Tongue (tissue), 2 donors: ENCODE measurements around the gene SLC35F3. TPM values are rescaled to one million over a fixed set of nuclear protein-coding genes. Genes with fewer than 3 reads are reported as not detected.
A peak's percentile ranks its signal among the peaks of the same experiment; 100 is the strongest.

ENCODE experiments used
- DNase-seq: peaks from one replicate; pipeline ENCODE4 v3.0.0-alpha.2; 2015
- total RNA-seq: library from RNA; depleted of rRNA; stranded (reverse); fragments of >200 nt; gene quantifications from one replicate; pipeline ENCODE4 v1.2.3, GENCODE V29; 2014

SLC35F3 gene
- total RNA-seq, 1 donor from 2014 or later, result 0.72 TPM

GRCh38 chr1:234322097-234322496 lies 417.6 kb downstream of the SLC35F3 start:
- DNase-seq, result no peak

- DNase-seq, result no peak
Measured at GRCh38 chr1:234322979-234323378, 418.5 kb downstream of the SLC35F3 start.

- DNase-seq, result peak; percentile 78
Measured at GRCh38 chr1:234324821-234325220, 420.3 kb downstream of the SLC35F3 start.

GRCh38 chr1:234325878-234326496 lies 421.5 kb downstream of the SLC35F3 start:
- no peak for DNase-seq

- peak; percentile 74 for DNase-seq
Measured at GRCh38 chr1:234326497-234327366, 422.3 kb downstream of the SLC35F3 start.

GRCh38 chr1:234327577-234328164 lies 423.2 kb downstream of the SLC35F3 start:
- DNase-seq, result no peak

- no peak for DNase-seq
Measured at GRCh38 chr1:234330843-234331215, 426.4 kb downstream of the SLC35F3 start.

GRCh38 chr1:234331507-234331906 lies 427.0 kb downstream of the SLC35F3 start:
- no peak for DNase-seq

GRCh38 chr1:234336359-234336758 lies 431.9 kb downstream of the SLC35F3 start:
- DNase-seq, result no peak

GRCh38 chr1:234337233-234337632 lies 432.8 kb downstream of the SLC35F3 start:
- DNase-seq, result no peak

- no peak for DNase-seq
Measured at GRCh38 chr1:234340528-234340927, 436.1 kb downstream of the SLC35F3 start.

- no peak for DNase-seq
Measured at GRCh38 chr1:234342774-234343173, 438.3 kb downstream of the SLC35F3 start.

- DNase-seq, result no peak
Measured at GRCh38 chr1:234345237-234345636, 440.8 kb downstream of the SLC35F3 start.

GRCh38 chr1:234348964-234349363 lies 444.5 kb downstream of the SLC35F3 start:
- no peak for DNase-seq

GRCh38 chr1:234355782-234356510 lies 451.5 kb downstream of the SLC35F3 start:
- no peak for DNase-seq

- DNase-seq, result peak; percentile 19
Measured at GRCh38 chr1:234356615-234357269, 452.3 kb downstream of the SLC35F3 start.

GRCh38 chr1:234357831-234358230 lies 453.4 kb downstream of the SLC35F3 start:
- no peak for DNase-seq

- no peak for DNase-seq
Measured at GRCh38 chr1:234361102-234361603, 456.7 kb downstream of the SLC35F3 start.

GRCh38 chr1:234362558-234362957 lies 458.1 kb downstream of the SLC35F3 start:
- DNase-seq, result no peak

- no peak for DNase-seq
Measured at GRCh38 chr1:234368320-234369032, 464.0 kb downstream of the SLC35F3 start.

- DNase-seq, result no peak
Measured at GRCh38 chr1:234369033-234369430, 464.6 kb downstream of the SLC35F3 start.
